Measurements from ENCODE around the gene RALGPS1.

DNA sequence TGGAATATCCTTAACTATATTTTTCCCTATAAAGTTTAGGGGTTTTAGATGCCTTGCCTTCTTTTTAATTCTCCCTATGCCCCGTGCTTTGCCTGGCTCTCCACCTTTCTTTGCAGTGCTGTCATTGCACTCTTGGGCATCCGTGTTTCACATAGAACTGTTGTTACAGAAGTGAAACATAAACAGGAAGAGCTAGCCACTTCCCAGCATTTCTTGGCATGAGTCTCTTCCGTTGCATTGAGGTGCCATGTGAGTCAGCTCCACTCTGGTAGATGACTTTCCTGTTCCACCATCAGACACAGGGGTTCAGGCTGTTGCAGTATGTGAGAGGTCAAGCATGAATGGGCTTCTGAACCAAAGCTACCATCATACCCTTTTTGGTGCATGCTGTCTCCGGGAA lies 134.5 kb downstream of the RALGPS1 start:
- no peak for TF ChIP-seq SP1 (IDR thresholded peaks at IDR 0.05)
- no peak for TF ChIP-seq SUZ12 (IDR thresholded peaks at IDR 0.05)
- no peak for TF ChIP-seq FOXK2 (IDR thresholded peaks at IDR 0.05)
- TF ChIP-seq BHLHE40 (IDR thresholded peaks at IDR 0.05; ENCODE audit: borderline replicate concordance): no peak
- no peak for TF ChIP-seq CTBP1 (IDR thresholded peaks at IDR 0.05; ENCODE audit: borderline replicate concordance)
- TF ChIP-seq TARDBP (IDR thresholded peaks at IDR 0.05): no peak
- no peak for TF ChIP-seq FOXM1 (IDR thresholded peaks at IDR 0.05; ENCODE audit: borderline replicate concordance)
- no peak for TF ChIP-seq ELF4 (IDR thresholded peaks at IDR 0.05)
- no peak for TF ChIP-seq HDGF (IDR thresholded peaks at IDR 0.05; ENCODE audit: borderline replicate concordance)
- no peak for TF ChIP-seq NFRKB (IDR thresholded peaks at IDR 0.05)

Data from HEK293T (cell line).